Mucosa of stomach (tissue), 1 donor: ENCODE data around the gene GUCD1.
"Not testable (repeated sequence)": the region's sequence is repeated elsewhere in the genome, so short reads cannot be mapped to it uniquely, and the experiment has no call there.

Experiments used
- H3K27me3 ChIP-seq: one replicate; pipeline ENCODE4 v1.7.0; 2013; ENCODE audit warnings: mild to moderate bottlenecking, low read length; ENCODE audit not compliant: control insufficient read depth, insufficient read depth
- H3K36me3 ChIP-seq: one replicate; pipeline ENCODE4 v1.7.0; 2013; ENCODE audit warnings: low read length; ENCODE audit not compliant: control insufficient read depth, insufficient read depth
- H3K4me1 ChIP-seq: one replicate; pipeline ENCODE4 v1.7.0; 2013; ENCODE audit warnings: mild to moderate bottlenecking, low read length; ENCODE audit not compliant: control insufficient read depth, insufficient read depth
- H3K4me3 ChIP-seq: one replicate; pipeline ENCODE4 v1.7.0; 2013; ENCODE audit warnings: low read length
- H3K9ac ChIP-seq: one replicate; pipeline ENCODE4 v1.7.0; 2013; ENCODE audit warnings: mild to moderate bottlenecking, low read length, moderate library complexity
- H3K9me3 ChIP-seq: one replicate; pipeline ENCODE4 v1.7.0; 2013; ENCODE audit warnings: mild to moderate bottlenecking, low read length, moderate library complexity; ENCODE audit not compliant: control insufficient read depth
- donor health status: Pancreatic carcinoma.

Gene GUCD1

DNA sequence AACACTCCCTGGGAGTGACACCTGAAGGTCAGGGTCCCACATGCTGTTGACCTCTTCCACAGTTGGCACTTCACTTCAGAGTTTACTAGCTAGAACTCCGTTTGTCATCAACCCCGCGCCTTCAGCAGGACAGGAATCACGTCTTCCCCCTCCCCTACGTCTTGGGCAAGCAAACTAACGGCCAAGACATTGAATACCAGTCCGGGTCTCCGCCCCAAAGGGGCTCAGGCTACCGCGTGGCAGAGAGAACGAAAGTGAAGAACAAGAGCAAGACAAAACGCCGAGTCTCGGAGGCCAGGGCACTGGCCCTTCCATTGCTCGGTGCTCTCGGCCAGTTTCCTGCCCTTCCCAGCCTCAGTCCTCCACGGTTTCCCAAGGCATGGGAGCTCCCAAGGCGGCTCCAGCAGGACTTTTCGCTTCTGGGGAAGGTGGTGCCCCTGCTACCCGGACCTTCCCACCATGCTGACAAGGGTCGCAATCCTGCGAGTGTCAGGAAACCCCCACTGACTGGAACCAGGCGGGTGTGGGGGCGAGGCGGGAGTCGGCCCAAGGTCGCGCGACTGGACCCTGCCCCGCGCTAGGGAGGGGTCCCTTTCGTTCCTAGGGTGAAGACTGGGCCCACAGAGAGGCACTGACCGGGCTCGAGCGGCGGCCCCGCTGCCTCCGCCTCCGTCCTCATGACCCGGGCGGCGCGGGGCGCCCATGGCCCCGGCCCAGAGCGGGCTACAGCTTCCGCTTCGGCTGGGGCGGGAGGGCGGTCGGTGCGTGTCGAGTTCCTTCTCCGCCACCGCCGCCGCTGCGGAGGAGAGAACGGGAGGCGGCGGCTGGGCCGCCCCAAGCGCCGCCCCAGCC is at the start of gene GUCD1:
TSS of gene GUCD1 (minus strand) at position 826 of the 852 bp plus-strand sequence. CDS start at position 679, 147 bp downstream.
- H3K4me3 ChIP-seq = peak within 1 kb of the TSS; percentile 98
- H3K9ac ChIP-seq = peak within 1 kb of the TSS; percentile 96
- H3K9me3 ChIP-seq = no peaks in the 10 kb centered on the region
- peaks cover 51% of the 10 kb centered on the region for H3K4me1 ChIP-seq
- no peaks in the 10 kb centered on the region for H3K27me3 ChIP-seq
- no peaks in the 10 kb centered on the region for H3K36me3 ChIP-seq

DNA sequence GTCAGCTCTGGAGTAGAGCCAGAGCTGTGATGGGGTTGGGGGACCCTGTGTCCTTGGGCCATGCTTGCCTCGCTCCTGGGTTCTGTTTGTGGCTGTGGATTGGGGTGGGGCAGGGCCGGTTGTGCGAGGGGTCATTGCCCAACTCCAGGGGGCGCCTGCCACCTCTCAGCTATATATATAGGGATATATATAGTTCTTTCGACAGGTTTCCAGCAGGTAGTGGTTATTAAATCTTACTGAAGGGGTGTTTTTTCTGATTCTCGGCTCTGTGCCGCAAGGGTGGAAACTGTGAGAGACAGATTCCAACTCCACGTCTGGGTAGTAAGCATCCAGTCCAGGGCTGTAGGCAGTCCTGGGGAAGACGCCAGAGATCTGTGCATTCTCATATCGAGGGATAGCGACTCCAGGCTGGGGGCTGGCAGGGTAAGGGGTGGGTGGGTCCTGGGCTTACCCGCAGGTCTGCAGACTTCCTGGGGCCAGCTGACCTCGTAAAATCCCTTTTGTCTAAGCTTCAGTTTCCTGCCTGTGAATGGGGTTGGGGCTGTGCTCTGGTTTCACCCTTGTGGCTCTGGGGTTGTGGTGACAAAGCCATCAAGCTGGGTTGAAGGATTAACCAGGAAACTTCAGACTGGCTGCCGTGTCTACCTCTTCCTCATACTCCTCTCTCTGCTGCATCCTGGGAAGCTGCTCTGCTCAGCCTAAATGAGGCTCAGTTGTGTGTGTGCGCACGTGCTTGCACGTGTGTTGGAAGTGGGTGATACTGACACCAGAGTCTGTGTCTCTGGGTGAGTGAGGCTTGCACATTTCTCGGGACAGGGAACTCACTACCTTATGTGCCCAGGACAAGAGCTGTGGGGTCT is 49.1 kb upstream of the GUCD1 start:
- not testable (repeated sequence) for H3K9ac ChIP-seq, H3K4me3 ChIP-seq, H3K9me3 ChIP-seq, H3K27me3 ChIP-seq, H3K36me3 ChIP-seq
- H3K4me1 ChIP-seq = peaks cover 16% of the 10 kb centered on the region

DNA sequence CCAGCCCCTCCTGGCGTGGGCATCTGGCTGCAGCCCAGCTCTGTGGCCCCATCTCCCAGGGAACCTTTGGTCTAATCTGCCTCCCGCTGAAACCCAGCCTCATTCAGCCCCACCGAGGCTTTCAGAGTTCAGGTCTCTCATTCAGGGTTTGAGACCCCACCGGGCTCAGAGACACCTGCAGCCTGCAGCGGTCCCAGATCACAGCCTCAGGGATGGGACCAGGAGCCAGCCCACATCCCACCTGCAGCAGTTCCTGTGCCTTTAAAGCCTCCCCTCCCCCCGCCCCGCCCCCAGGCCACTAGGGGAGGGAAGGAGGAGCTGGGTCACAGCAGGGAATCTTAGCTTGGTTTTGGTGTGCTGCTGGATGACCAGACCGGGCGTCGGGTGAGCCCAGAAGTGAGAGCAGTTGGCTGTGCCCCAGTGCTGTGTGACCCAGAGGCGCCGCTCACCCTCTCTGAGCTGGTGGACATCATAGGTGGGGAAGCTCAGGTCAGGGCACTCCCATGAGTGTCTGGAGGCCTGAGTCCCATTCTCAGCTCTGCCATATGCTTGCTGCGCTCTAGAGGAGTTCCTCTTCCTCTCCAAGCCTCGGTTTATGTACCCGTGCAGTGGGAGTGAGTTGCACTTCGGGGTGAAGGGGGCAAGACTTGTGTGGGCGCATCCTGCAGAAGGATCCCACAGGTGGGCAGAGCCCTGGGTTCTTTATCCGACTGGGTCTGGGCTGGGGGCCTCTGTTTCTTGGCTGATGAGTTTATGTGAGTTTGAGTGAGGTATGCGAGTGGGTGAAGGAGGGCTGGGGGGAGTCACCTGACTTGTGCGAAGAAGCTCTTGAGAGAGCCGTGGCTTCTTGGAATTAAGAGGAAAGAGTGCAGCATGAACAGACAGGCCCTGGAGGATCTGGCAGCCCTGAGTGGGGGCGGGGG is 48.2 kb upstream of the GUCD1 start, which contains the start of gene GGT1:
TSS of gene GGT1 (plus strand) at position 347 of the 923 bp plus-strand sequence. CDS start 7,889 bp downstream, outside the sequence.
- H3K27me3 ChIP-seq, H3K9ac ChIP-seq, H3K9me3 ChIP-seq, H3K4me3 ChIP-seq, H3K36me3 ChIP-seq: not testable (repeated sequence)
- H3K4me1 ChIP-seq = peaks cover 16% of the 10 kb centered on the region

DNA sequence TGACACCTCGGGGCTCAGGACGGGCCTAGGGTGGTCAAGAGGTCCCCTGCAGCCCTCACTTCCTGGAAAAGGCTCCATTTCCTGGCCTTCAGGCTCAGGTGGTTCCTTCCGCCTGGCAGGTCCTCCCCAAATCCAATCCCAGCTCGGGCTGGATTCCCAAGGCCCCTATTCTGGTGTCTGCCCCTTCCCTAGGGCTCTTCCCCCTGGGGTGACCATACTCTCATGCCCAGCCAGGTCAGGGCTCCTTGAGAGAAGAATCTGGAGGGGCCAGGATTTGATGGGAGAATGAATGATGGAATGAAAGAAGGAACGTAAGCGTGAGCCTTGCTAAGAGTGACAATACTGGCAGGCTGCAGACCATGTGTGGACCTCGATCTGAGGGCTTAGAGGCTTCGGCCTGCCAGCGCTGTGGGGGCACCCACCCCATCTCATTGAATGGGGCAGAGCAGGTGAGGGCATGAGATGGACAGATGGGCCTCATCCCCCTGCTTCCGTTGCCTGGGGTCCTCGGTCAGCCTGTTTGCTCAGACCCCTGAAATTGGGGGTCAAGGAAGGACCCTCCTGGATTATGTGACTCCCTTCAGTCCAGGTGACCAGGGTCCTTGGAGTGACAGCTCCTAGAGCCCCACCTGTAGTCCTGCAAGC is 47.3 kb upstream of the GUCD1 start:
- peaks cover 16% of the 10 kb centered on the region for H3K4me1 ChIP-seq
- H3K9ac ChIP-seq, H3K9me3 ChIP-seq, H3K27me3 ChIP-seq, H3K4me3 ChIP-seq, H3K36me3 ChIP-seq: not testable (repeated sequence)

DNA sequence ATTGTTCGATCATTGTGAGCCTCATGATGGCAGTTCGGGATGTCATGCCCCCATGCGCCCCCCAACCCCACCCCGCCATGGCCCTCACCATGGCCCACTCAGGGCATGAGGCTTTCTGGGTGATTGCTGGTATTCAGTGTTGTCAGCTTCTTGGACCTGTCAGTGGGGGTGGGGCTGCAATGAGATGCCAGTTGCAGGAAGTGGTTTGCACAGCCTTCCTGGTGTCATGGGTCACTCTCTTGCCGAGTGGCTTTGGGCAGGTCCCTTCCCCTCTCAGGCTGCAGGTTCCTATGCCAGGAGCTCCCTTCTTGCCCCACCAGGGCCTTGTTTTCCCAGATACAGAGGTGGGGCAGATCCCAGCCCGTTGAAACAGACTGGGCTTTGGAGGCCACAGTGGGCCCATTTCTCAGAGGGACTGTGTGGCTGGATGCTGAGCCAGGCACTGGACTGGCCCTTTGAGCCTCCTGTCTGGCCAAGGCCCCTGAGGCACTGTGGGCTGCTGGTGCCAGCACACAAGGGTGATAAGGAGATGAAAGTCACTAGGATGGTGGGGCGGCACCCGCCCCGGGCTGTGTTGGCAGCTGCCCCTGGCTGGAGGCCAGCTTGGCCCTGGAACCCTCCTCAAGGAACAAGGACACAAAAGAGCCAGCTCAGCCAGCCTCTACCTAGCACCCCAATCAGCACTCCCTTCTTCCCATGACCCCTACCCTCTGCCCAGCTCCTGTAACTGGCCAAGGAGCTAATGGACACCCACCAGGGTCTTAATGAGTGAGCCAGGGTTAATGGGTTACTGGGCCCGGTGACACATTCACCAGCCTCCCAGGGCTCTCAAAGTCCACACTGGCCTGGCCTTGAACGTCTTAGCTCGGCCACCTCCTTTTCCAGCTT is 46.5 kb upstream of the GUCD1 start:
- Histone ChIP-seq H3K4me3 (no peak overlapping the region), H3K9ac (no peak overlapping the region), H3K9me3 (no peaks in the 10 kb centered on the region), H3K36me3 (no peaks in the 10 kb centered on the region), H3K4me1 (peaks cover 16% of the 10 kb centered on the region), H3K27me3 (no peaks in the 10 kb centered on the region)

DNA sequence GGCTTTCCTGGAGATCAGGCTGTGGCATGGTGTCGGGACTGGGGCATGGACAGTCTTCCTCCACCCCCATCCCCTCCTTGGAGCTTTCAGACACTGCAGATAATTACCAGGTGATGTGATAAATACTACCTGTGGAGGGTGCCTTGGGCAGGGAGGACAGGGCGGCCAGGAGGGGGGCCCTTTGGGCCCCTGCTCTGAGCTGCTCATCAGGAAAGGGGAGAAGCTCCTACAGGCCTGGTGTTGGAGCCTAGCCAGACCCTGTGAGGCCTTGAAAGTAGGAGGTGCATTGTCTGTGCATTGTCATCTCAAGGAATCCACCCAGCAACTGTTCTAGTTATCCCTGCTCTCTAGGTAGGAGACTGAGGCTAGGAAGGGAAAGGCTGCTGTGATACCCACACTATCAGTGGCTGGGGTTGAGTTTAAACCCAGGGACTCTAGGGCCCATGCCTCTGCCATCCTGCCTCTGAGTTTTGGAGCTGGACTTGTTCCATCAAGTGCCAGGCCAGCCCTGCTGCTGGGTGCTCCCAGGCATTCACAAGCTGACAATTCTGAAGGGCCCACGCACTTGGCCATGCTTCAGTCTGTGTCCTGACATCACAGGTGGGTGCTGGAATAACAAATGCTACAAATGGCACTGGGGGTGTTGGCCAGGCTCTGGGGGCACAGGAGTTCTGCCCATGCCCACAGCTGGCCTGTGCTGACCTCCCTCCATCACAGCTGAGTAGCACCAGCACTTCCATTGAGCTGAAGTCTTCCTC is 45.2 kb upstream of the GUCD1 start:
- not testable (repeated sequence) for H3K4me3 ChIP-seq, H3K9me3 ChIP-seq, H3K36me3 ChIP-seq, H3K27me3 ChIP-seq, H3K9ac ChIP-seq
- H3K4me1 ChIP-seq = peaks cover 16% of the 10 kb centered on the region

DNA sequence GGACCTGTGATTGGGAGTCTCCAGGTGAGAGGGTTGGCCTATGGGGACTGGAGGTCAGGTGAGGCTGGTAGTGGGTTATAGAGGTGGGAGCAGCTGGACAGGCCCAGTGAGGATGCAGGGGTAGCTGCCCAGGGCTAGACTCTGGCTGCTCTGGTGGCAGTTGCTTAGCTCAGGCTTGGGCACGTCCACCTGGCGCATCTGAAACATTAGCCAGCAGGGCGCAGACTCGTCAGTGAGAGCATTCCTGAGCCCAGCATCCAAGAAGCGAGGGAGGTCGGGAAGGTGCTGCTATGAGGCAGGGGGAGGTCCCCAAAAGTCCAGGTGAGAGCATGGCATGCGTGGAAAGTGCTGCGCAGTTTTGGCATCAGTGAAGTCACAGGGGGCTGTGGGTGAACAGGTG is 44.6 kb upstream of the GUCD1 start:
- Histone ChIP-seq H3K36me3 (no peaks in the 10 kb centered on the region), H3K27me3 (no peaks in the 10 kb centered on the region), H3K4me1 (peaks cover 20% of the 10 kb centered on the region), H3K4me3 (no peak overlapping the region), H3K9ac (no peak overlapping the region), H3K9me3 (no peaks in the 10 kb centered on the region)

DNA sequence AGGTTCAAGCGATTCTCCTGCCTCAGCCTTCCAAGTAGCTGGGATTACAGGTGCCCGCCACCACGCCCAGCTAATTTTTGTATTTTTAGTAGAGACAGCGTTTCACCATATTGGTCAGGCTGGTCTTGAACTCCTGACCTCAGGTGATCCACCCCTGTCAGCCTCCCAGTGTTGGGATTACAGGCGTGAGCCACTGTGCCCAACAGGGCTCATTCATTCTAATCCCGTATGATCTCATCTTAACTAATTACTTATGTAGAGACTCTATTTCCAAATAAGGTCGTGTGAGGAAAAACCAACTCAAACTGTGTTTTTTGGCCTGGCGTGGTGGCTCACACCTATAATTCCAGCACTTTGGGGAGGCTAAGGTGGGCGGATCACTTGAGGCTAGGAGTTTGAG is 42.1 kb upstream of the GUCD1 start:
- not testable (repeated sequence) for H3K36me3 ChIP-seq, H3K4me3 ChIP-seq, H3K27me3 ChIP-seq, H3K9me3 ChIP-seq, H3K9ac ChIP-seq
- peaks cover 36% of the 10 kb centered on the region for H3K4me1 ChIP-seq

DNA sequence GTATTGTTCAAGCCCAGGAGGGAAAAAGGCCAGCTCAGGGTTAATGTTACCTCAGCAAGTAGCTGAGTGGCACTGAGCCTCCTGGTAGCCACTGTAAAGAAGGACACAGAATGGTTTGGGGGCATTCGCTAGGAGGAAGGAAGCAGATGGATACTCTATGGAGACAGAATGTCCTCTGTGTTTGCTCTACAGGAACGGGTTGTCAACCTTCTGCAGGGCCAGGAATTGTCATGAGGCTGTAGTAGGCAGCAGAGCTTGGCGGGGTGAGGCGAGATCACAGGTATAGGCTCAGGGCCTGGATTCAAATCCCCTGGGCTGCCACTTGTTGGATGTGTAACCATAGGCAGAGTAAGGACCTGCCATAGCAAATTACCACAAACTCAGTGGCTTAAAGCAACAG is 40.9 kb upstream of the GUCD1 start:
- no peak overlapping the region for H3K4me3 ChIP-seq
- H3K9ac ChIP-seq = no peak overlapping the region
- no peaks in the 10 kb centered on the region for H3K27me3 ChIP-seq
- H3K4me1 ChIP-seq = peaks cover 29% of the 10 kb centered on the region
- no peaks in the 10 kb centered on the region for H3K9me3 ChIP-seq
- H3K36me3 ChIP-seq = no peaks in the 10 kb centered on the region

DNA sequence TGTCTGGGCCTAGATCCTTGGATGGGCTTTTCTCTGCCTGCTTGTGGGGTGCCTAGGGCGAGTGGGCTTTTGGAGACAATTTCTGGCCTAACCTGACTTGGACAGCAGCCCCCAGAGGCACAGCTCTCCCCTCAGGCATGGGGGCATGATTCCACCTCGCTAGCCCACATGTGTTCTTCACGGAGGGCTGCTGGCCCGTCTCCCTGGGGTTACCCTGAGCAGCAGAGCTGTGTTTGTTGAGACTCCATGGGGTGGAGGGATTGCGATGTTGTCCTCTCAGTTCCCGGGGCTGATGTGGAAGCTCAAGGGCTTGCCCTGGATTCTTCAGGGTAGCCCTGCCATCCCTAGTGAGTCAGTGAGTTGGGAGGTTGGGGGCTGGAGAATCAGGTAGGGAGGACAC is 40.3 kb upstream of the GUCD1 start:
- Histone ChIP-seq H3K9me3 (no peaks in the 10 kb centered on the region), H3K27me3 (no peaks in the 10 kb centered on the region), H3K9ac (no peak overlapping the region), H3K4me3 (no peak overlapping the region), H3K4me1 (peaks cover 29% of the 10 kb centered on the region), H3K36me3 (no peaks in the 10 kb centered on the region)
